Mesothelial cell of epicardium (in vitro differentiated cells): Measurements from ENCODE around the gene CINP. TPM values are rescaled to one million over a fixed set of nuclear protein-coding genes. Genes with fewer than 3 reads are reported as not detected.
"Not testable (repeated sequence)": the region's sequence is repeated elsewhere in the genome, so short reads cannot be mapped to it uniquely, and the experiment has no call there.

ENCODE experiments used
- DNase-seq, 2 experiments: peaks; one replicate each; pipeline ENCODE4 v3.0.0; 2021; ENCODE audit warnings: low spot score in 2 of 2; ENCODE audit not compliant: unreplicated experiment in 2 of 2
- H3K27ac Mint-ChIP-seq: 2 replicates; pipeline ENCODE4 v1.8.0; 2021; ENCODE audit warnings: mixed read lengths
- H3K27me3 Mint-ChIP-seq: 2 replicates; pipeline ENCODE4 v1.8.0; 2021; ENCODE audit warnings: low read depth, mixed read lengths
- H3K36me3 Mint-ChIP-seq: 2 replicates; pipeline ENCODE4 v1.8.0; 2021; ENCODE audit warnings: mixed read lengths
- H3K4me1 Mint-ChIP-seq: 2 replicates; pipeline ENCODE4 v1.8.0; 2021; ENCODE audit warnings: mixed read lengths
- H3K4me3 Mint-ChIP-seq: 2 replicates; pipeline ENCODE4 v1.8.0; 2021; ENCODE audit warnings: mild to moderate bottlenecking, moderate library complexity, mixed read lengths
- H3K9me3 Mint-ChIP-seq: 2 replicates; pipeline ENCODE4 v1.8.0; 2021; ENCODE audit warnings: mixed read lengths
- CTCF ChIP-seq: fragments of 200-600 bp; sonication (generic); IDR thresholded peaks from one replicate; pipeline ENCODE4 v1.5.0; 2021; ENCODE audit warnings: antibody characterized with exemption; ENCODE audit not compliant: unreplicated experiment
- total RNA-seq: library from RNA; stranded (reverse); gene quantifications from 3 replicates; pipeline ENCODE4 v1.2.1, GENCODE V29; 2021

Gene CINP
- total RNA-seq, 1 donor from 2014 or later = 24.3 TPM

- H3K4me1 Mint-ChIP-seq = peaks cover 4% of the 10 kb centered on the region
- H3K36me3 Mint-ChIP-seq = peaks cover 24% of the 10 kb centered on the region
- no peak for DNase-seq
- H3K4me3 Mint-ChIP-seq = no peak overlapping the region
- no peaks in the 10 kb centered on the region for H3K27me3 Mint-ChIP-seq
- no peak for TF ChIP-seq CTCF
- H3K9me3 Mint-ChIP-seq = no peaks in the 10 kb centered on the region
- H3K27ac Mint-ChIP-seq = no peak overlapping the region
Observed at GRCh38 chr14:102356280-102356679, 6.4 kb downstream of the CINP start.

- H3K36me3 Mint-ChIP-seq = peaks cover 39% of the 10 kb centered on the region
- no peak overlapping the region for H3K27ac Mint-ChIP-seq
- no peaks in the 10 kb centered on the region for H3K27me3 Mint-ChIP-seq
- H3K4me1 Mint-ChIP-seq = no peaks in the 10 kb centered on the region
- DNase-seq = no peak
- H3K4me3 Mint-ChIP-seq = no peak overlapping the region
- TF ChIP-seq CTCF = no peak
- no peaks in the 10 kb centered on the region for H3K9me3 Mint-ChIP-seq
Observed at GRCh38 chr14:102353126-102353619, 9.5 kb downstream of the CINP start.

- no peak for DNase-seq
- TF ChIP-seq CTCF = no peak
- no peak overlapping the region for H3K4me3 Mint-ChIP-seq
- H3K27ac Mint-ChIP-seq = no peak overlapping the region
- peaks cover 37% of the 10 kb centered on the region for H3K36me3 Mint-ChIP-seq
- no peaks in the 10 kb centered on the region for H3K9me3 Mint-ChIP-seq
- H3K27me3 Mint-ChIP-seq = no peaks in the 10 kb centered on the region
- H3K4me1 Mint-ChIP-seq = no peaks in the 10 kb centered on the region
Observed at GRCh38 chr14:102352213-102352612, 10.5 kb downstream of the CINP start.

- H3K36me3 Mint-ChIP-seq = peaks cover 35% of the 10 kb centered on the region
- not testable (repeated sequence) for H3K4me1 Mint-ChIP-seq, H3K4me3 Mint-ChIP-seq, H3K9me3 Mint-ChIP-seq, DNase-seq, H3K27me3 Mint-ChIP-seq, H3K27ac Mint-ChIP-seq
Observed at GRCh38 chr14:102351593-102351992, 11.1 kb downstream of the CINP start.

GRCh38 chr14:102351023-102351422 lies 11.7 kb downstream of the CINP start:
- Mint-ChIP-seq H3K27me3 (no peaks in the 10 kb centered on the region), H3K4me3 (no peak overlapping the region), H3K9me3 (no peaks in the 10 kb centered on the region), H3K4me1 (no peaks in the 10 kb centered on the region), H3K36me3 (peaks cover 34% of the 10 kb centered on the region), H3K27ac (no peak overlapping the region)
- no peak for DNase-seq
- no peak for TF ChIP-seq CTCF

GRCh38 chr14:102348376-102348775 lies 14.3 kb downstream of the CINP start:
- Mint-ChIP-seq H3K27ac (no peak overlapping the region), H3K9me3 (no peaks in the 10 kb centered on the region), H3K4me1 (no peaks in the 10 kb centered on the region), H3K4me3 (no peak overlapping the region), H3K27me3 (no peaks in the 10 kb centered on the region), H3K36me3 (peaks cover 38% of the 10 kb centered on the region)
- TF ChIP-seq CTCF = no peak
- no peak for DNase-seq
